ENCODE measurements around the gene HOXB5.
A peak's percentile ranks its signal among the peaks of the same experiment; 100 is the strongest.

Gene HOXB5

DNA sequence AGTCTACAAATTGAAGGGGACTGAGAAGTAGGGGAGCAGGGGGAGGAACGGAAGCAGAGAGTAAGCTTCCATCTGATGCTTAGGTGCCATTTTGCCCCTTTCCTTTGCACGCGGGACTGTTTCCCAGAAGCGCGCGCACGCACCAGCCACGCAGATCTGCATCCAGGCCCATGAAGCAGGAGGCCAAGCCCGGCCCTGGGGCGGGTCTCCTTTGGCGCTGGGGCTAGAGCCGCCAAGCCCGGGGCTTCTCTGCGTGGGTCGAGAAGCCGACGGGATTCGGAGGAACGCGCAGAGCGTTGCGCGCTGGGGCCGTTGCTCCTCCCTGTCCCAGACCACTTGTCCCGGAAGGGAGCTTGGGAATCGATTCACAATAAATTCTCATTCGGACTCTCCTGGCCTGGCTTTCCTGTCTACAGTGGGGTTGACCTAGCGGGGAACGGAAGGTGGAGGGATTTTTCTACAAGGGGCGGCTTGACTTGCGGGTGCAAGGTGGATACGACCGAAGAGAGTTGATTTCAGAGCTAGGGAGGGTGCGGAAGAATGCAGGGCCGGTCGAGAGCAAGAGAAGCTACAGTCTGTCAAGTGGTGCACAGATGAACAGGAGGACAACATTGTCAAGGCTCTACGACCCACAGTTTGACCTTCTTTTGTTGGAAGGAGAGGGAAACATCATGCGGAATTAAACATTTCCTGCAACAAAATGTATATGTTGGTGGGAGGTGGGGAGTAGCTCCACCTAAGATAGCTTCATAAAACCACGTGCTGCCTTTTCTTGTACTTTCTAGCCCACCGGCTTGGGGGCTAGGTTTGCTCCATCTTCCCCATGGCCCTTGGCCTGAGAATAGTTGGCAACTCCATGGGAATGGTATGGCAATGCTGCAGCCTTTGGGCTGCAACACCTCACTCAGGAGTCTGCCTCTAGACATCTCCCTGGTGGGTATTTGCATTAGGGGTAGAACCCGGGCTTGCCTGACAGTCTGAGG, 28.1 kb upstream of the HOXB5 start:
- TF ChIP-seq CTCF (IDR thresholded peaks at IDR 0.05): no peak
- Mint-ChIP-seq H3K4me1 (peaks cover 65% of the 10 kb centered on the region), H3K9me3 (no peaks in the 10 kb centered on the region), H3K27me3 (ENCODE audit: low read depth, poor library complexity) (peaks cover 17% of the 10 kb centered on the region), H3K36me3 (ENCODE audit: low read depth) (peaks cover 51% of the 10 kb centered on the region), H3K27ac (peak overlapping the region; percentile 100), H3K4me3 (peak overlapping the region; percentile 99)
- DNase-seq: peak; percentile 52

GRCh38 chr17:48620461-48621139, 27.0 kb upstream of the HOXB5 start:
- no peaks in the 10 kb centered on the region for H3K9me3 Mint-ChIP-seq
- H3K27me3 Mint-ChIP-seq (ENCODE audit: low read depth, poor library complexity): peaks cover 21% of the 10 kb centered on the region
- H3K4me3 Mint-ChIP-seq: peak overlapping the region; percentile 99
- peaks cover 50% of the 10 kb centered on the region for H3K36me3 Mint-ChIP-seq (ENCODE audit: low read depth)
- no peak for DNase-seq
- H3K27ac Mint-ChIP-seq: peak overlapping the region; percentile 100
- H3K4me1 Mint-ChIP-seq: peaks cover 74% of the 10 kb centered on the region
- TF ChIP-seq CTCF (IDR thresholded peaks at IDR 0.05): no peak

DNA sequence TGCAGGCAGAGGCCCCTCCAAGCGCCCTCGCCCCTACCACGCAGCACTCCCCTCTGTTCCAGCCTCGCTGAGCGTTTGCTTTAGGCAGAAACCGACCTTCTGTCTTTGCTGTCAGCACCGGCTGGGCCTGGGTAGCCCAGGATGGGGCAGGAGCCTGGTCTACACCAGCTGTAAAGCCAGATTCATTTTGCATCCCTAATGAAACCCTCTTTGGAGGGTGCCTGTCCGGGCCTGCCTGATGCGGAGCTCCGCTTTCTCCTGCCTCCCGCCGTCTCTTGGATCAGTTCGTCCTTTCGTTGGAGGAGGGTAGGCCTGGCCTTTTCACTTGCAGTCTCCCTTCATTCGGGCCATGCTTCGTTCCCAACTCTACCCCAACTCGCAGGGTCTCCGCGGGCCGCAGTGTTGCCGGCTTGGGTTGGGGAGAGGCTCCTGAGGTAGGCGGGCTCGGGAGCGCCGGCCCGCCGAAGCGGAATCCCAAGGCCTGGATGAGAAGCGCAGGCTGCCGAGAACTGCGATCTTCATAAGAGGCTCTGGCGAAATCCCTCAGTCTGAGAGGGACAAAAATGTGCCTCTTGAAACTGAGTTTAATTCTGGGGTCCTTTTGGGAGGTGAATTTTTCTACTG, 26.4 kb upstream of the HOXB5 start:
- no peak for TF ChIP-seq CTCF (IDR thresholded peaks at IDR 0.05)
- H3K4me1 Mint-ChIP-seq: peaks cover 78% of the 10 kb centered on the region
- H3K27me3 Mint-ChIP-seq (ENCODE audit: low read depth, poor library complexity): peaks cover 21% of the 10 kb centered on the region
- no peaks in the 10 kb centered on the region for H3K9me3 Mint-ChIP-seq
- peaks cover 47% of the 10 kb centered on the region for H3K36me3 Mint-ChIP-seq (ENCODE audit: low read depth)
- peak overlapping the region; percentile 99 for H3K4me3 Mint-ChIP-seq
- DNase-seq: peak; percentile 50
- H3K27ac Mint-ChIP-seq: peak overlapping the region; percentile 100

GRCh38 chr17:48618256-48618896, 24.8 kb upstream of the HOXB5 start:
- TF ChIP-seq CTCF (IDR thresholded peaks at IDR 0.05): peak; percentile 98
- DNase-seq: peak; percentile 96
- peak overlapping the region; percentile 99 for H3K4me3 Mint-ChIP-seq
- H3K27me3 Mint-ChIP-seq (ENCODE audit: low read depth, poor library complexity): peaks cover 14% of the 10 kb centered on the region
- H3K9me3 Mint-ChIP-seq: no peaks in the 10 kb centered on the region
- peak overlapping the region; percentile 100 for H3K27ac Mint-ChIP-seq
- H3K36me3 Mint-ChIP-seq (ENCODE audit: low read depth): peaks cover 40% of the 10 kb centered on the region
- peaks cover 73% of the 10 kb centered on the region for H3K4me1 Mint-ChIP-seq

DNA sequence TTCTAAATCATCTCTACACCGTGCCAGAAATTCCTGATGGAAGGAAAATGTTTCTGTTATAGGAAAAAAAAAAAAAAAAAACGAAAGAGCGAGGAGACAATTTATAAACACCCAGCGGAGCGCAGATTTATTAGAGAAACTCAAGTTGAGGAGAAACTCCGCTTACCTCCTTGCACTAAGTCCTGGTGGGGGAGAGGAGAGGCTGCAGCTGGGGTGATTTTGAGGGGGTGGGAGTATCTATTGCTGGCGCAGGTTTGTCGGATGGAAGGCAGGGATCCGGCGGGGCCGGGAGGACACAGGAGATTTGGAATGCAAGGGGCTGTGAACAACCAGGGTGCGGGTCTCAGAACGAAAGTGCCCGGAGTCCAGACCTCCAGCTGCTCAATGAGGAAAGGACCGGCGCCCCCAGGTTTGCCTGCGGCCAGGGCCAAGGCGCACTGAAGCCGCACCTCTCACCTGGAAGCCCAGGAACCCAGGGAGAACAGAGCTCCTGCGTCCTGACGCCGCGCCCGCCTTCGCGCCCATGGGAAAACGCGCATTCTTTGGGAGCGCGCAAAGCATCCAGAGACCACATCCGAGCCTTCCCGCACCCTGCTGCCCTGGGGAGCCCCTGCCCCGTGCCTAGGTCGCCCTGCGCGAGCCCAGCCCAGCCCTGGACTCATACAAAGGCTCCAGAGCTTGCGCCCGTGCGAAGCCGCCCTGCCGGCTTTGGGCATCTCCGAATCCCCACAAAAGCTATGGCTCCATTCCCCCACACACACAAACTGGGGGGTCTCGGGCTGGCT, 24.1 kb upstream of the HOXB5 start:
- H3K27ac Mint-ChIP-seq: peak overlapping the region; percentile 100
- DNase-seq: no peak
- H3K9me3 Mint-ChIP-seq: no peaks in the 10 kb centered on the region
- peak overlapping the region; percentile 99 for H3K4me3 Mint-ChIP-seq
- no peak for TF ChIP-seq CTCF (IDR thresholded peaks at IDR 0.05)
- H3K27me3 Mint-ChIP-seq (ENCODE audit: low read depth, poor library complexity): peaks cover 12% of the 10 kb centered on the region
- H3K4me1 Mint-ChIP-seq: peaks cover 66% of the 10 kb centered on the region
- H3K36me3 Mint-ChIP-seq (ENCODE audit: low read depth): peaks cover 40% of the 10 kb centered on the region
